GM13976 (cell line): ENCODE results near the gene ASXL1.
"Not testable (repeated sequence)": the region's sequence is repeated elsewhere in the genome, so short reads cannot be mapped to it uniquely, and the experiment has no call there.

Experiments used
- DNase-seq: peaks from one replicate; pipeline ENCODE4 v3.0.0; 2012; ENCODE audit warnings: low spot score
- in situ Hi-C: fragments of 300-500 bp; cut with MboI; formaldehyde crosslinking; loops from one replicate; pipeline ENCODE4 v1.12.0; 2022; ENCODE audit warnings: low sequenced_read_pairs, mixed read lengths, inconsistent platforms; ENCODE audit not compliant: unreplicated experiment
- TF ChIP-seq, protein P1 (sequence below): IDR thresholded peaks from 2 replicates; pipeline ENCODE4 v1.5.1; 2012; ENCODE audit warnings: borderline replicate concordance, mild to moderate bottlenecking; ENCODE audit not compliant: insufficient read depth; ENCODE audit errors: extremely low read depth, missing control alignments, control extremely low read depth

The ASXL1 gene

DNA sequence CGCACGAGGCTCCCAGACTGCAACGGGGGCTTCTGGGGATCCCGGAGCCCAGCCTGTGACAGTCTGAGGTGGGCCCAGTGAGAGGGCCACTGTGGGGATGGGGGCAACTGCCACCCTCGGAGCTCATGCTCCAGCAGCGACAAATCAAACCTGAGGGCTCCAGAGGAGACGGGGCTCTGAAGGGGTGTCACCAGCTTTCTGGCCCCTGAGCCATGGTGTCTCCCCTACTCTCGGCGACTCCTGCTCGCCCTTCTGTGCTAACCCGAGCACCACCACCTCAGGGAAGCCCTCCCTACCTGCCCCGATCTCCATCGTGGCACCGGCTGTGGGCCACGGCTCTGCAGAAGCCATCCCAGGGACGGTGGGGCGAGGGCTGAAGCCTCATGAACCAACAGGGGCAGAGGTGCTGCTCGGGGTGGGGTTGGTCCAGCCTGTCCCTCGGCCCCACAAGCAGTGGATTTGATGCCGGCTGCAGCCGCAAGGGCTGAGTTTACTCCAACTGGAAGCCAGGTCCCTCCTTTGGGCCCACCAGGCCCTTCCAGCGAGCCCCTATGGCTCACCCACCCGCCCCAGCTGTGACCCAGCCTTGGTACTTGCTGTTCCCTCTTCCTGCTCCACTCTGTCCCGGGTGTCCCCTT is 102.7 kb downstream of the ASXL1 start:
- DNase-seq, result no peak
- TF ChIP-seq, protein P1, sequence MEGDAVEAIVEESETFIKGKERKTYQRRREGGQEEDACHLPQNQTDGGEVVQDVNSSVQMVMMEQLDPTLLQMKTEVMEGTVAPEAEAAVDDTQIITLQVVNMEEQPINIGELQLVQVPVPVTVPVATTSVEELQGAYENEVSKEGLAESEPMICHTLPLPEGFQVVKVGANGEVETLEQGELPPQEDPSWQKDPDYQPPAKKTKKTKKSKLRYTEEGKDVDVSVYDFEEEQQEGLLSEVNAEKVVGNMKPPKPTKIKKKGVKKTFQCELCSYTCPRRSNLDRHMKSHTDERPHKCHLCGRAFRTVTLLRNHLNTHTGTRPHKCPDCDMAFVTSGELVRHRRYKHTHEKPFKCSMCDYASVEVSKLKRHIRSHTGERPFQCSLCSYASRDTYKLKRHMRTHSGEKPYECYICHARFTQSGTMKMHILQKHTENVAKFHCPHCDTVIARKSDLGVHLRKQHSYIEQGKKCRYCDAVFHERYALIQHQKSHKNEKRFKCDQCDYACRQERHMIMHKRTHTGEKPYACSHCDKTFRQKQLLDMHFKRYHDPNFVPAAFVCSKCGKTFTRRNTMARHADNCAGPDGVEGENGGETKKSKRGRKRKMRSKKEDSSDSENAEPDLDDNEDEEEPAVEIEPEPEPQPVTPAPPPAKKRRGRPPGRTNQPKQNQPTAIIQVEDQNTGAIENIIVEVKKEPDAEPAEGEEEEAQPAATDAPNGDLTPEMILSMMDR, result no peak
- in situ Hi-C loops, result no loop called here

DNA sequence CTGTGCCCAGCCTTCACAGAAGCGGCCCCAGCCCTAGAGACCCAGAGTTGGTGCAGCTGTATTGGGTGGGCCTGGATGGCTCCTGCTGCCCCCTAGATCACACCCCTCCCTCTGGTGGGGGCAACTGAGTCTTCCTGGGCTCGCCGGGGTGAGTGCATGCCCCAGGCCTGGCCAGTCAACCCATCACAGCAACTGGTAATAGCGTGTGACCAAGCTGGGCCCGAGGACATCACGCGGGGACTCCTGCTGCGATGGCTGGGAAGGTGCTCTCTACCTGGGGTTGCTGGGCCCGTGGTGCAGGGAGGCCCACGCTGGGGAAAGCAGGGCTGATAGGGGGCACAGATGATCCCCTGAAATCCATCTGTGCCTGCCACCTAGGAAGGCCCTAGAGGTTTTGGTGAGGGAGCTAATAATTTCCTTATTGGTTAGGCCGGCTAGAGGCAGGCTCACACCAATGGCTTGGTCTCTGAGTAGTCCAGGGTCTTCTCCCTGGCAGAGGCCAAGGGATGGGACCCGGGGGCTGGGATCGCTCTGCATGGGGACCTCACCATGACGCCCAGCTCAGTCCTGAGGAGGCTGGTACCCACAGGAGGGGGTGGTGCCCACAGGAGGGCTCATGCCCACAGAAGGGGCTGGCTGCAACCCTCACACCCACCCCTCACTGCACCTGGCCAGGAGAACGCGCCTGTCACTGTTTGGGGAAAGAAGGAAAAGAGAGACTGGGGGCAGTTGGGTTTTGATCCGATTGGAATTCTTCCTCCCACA is 103.9 kb downstream of the ASXL1 start:
- no peak for DNase-seq
- in situ Hi-C loops, result no loop called here
- TF ChIP-seq, protein P1, result no peak

DNA sequence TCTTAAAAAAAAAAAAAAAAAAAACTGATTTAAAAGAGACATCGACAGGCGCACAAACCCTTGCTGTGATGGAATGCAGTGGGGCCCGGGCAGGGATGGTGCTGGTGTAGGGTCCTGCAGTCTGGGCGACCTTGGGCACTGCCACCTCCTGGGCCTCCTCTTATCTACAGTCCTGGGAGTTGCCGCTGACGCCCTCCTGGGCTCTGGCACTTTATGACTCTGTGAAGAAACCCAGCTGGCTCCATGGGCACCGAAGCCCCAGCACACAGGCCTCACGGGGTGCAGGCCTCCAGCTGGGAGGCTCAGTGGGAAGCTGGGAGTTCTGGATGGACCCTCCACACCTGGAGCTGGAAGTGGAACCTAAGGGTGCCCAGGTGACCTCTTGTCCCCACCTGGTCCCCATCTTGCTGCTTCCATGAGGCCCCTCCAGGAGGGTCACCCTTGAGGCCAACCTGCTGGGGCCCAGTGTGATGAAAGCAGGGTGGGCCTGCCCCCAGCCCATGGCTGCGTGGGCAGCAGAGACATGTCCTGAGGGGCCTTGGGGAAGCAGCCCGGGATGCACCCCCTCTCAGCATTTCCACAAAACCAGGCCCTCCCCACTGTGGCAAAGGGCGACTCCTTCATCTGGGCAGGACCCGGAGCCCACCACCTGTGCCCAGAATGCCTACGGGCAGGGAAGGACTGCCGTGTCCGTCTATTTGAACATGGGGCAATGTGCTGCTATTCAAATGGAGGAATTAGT is 104.9 kb downstream of the ASXL1 start:
- in situ Hi-C loops, result no loop called here
- no peak for DNase-seq
- TF ChIP-seq, protein P1, result no peak

DNA sequence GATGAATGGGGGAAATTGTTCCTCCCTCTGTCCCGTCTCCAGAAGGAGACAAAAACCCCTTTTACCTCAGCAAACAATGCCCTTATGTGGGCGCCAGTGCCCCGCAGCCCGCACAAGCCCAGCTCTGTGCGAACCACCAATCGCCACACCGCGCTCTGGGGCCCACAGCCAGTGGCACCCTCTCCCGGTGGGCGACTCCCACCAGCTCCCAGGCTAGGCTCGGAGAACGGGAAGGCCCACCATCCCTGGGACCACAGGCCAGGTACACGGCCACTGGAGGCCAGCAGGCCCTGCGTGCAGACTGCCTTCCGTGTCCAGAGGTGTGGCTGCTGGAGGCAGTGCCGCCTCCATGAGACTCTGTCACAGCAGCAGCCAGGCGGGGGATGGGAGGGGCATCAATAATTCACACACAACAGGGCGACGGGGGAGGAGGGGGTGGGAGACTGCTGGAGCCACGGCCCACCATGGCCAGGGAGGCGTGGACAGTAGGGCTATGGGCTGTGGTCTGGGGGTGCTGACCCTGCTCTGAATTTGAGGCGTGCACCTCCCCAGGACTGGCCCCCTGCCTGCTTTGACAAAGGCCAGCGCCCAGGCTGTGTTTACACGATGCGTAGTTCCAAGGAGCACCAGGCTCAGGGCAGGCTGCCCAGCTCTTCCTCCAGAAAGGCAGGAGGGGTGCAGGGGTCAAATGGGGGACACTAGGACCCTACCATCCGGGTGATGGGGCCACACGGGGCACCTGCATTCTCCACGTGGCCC is 105.7 kb downstream of the ASXL1 start:
- in situ Hi-C loops, result no loop called here
- TF ChIP-seq, protein P1, result no peak
- DNase-seq, result no peak

GRCh38 chr20:32464401-32465091 is 106.4 kb downstream of the ASXL1 start:
- no peak for DNase-seq
- in situ Hi-C loops, result no loop called here
- TF ChIP-seq, protein P1, result no peak

DNA sequence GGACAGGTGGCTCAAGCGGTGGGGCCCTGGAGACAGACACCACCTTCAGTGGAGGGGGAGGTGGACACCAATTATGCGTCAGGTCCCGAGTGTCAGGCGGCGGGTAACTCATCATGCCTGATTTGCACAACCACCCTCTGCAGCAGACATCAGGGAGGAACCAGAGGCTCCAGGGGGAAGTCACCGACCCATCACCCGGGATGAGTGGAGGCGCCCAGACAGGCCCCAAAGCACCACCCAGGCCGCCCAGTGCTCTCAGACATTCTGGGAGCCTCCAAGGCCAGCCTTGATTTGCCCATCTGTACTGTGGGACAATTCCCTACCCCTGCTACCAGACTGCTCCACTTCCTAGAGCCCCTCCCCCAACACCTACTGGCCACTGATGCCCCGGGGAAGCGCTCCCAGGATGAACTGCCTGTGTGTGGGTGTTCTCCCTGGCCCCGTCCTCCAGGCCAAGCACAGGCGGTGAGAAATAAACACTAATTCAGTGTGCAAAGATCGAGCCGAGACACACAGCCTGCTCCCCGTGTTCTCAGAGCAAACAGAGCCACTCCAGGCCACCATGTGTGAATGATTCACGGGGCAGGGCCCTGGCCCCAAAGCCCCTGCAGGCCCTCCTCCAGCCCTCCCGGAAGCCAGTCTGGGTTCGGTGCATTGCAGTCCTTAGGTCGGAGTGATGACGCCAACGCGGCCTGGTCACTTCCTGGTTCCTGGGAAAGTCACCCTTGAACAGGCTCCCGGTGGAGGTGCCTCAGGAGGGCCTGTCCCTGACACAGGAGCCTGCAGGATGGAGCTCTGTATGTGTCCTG is 107.2 kb downstream of the ASXL1 start:
- TF ChIP-seq, protein P1, result no peak
- DNase-seq, result no peak
- in situ Hi-C loops, result no loop called here

GRCh38 chr20:32465901-32466675 is 108.0 kb downstream of the ASXL1 start:
- DNase-seq, in situ Hi-C loops: not testable (repeated sequence)
